Dedifferentiated amniotic fluid mesenchymal stem cell (primary cell): ENCODE data around the gene B4GALNT1.

Source experiments
- DNase-seq: peaks from one replicate; pipeline ENCODE4 v3.0.0-alpha.2; 2016; ENCODE audit errors: extremely low spot score

B4GALNT1 gene

GRCh38 chr12:57586128-57586527 is 46.9 kb downstream of the B4GALNT1 start:
- DNase-seq: no peak

DNA sequence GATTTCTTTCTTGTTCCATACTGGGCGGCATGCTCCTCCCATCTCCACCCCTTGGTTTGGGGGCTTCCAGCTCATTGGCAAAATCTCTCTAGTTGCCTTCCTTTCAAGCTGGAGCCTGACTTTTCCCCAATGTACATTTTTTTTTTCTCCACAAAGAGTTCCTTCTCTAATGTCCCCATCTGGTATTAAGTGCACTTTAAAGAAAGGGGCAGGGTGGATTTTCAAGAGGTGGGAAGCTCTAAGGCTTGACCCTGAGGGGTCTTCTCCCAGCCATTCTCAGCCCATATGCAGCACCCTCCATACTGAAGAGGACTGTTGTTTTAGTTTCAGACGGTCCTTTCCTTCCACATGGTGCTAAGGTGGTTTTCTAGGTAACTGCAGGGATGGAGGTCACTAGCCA is 47.8 kb downstream of the B4GALNT1 start:
- DNase-seq: no peak

GRCh38 chr12:57584690-57585089 is 48.3 kb downstream of the B4GALNT1 start:
- DNase-seq: no peak

- no peak for DNase-seq
These were observed 49.0 kb downstream of the B4GALNT1 start for GRCh38 chr12:57584050-57584449.

- peak; percentile 81 for DNase-seq
These were observed 49.8 kb downstream of the B4GALNT1 start for GRCh38 chr12:57583008-57583831.

GRCh38 chr12:57582440-57582839 is 50.6 kb downstream of the B4GALNT1 start:
- DNase-seq: no peak

GRCh38 chr12:57581802-57582201 is 51.2 kb downstream of the B4GALNT1 start:
- DNase-seq: no peak

- DNase-seq: no peak
These were observed 52.6 kb downstream of the B4GALNT1 start for GRCh38 chr12:57580466-57580795.

GRCh38 chr12:57579677-57580465 is 53.1 kb downstream of the B4GALNT1 start:
- DNase-seq: no peak

GRCh38 chr12:57579011-57579410 is 54.0 kb downstream of the B4GALNT1 start:
- no peak for DNase-seq

DNA sequence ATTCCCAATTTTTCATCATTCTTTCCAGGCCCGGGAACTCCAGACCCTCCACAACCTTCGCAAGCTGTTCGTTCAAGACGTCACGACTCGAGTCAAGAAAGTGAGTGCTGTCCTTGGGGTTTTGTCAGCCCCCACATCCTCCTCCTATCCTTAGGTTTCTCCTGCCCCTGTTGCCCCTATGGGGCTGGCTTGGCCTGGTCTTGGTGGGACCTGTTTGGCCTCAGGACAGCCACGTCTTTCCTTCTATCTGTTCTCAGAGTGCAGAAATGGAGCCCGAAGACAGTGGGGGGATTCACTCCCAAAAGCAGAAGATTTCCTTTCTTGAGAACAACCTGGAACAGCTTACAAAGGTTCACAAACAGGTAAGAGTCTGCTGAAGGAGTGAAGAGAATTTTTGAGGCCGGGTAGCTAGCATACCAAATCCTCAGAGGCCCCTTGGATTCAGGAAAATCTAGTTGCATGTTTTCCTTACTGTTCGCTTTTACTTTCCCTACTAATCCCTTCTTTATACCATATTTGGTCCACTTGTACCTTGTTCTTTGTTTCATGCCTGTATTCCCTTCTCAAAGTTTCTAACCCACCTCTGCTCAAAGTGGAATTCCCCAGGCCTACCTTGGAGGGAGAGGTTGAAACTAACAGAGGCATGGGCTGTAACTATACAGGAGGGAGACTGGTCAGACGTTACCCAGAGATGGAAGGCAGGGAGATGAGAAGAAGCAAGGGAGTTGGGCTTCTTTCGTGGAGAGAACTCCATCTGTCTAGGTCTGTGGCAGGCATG is 54.8 kb downstream of the B4GALNT1 start:
- no peak for DNase-seq

GRCh38 chr12:57576613-57577160 is 56.3 kb downstream of the B4GALNT1 start:
- DNase-seq: no peak
